Ishikawa (cell line): ENCODE data around the gene TINAGL1.

Source experiments
- CREB1 ChIP-seq: IDR thresholded peaks from 2 replicates; pipeline ENCODE4 v1.6.1; 2012; ENCODE audit warnings: low read depth
- EGR1 ChIP-seq: IDR thresholded peaks from 2 replicates; pipeline ENCODE4 v1.6.1; 2012
- EP300 ChIP-seq: IDR thresholded peaks from 2 replicates; pipeline ENCODE4 v1.6.1; 2012; ENCODE audit warnings: borderline replicate concordance
- FOXM1 ChIP-seq: IDR thresholded peaks from 2 replicates; pipeline ENCODE4 v1.6.1; 2012; ENCODE audit warnings: low read depth, borderline replicate concordance
- MAX ChIP-seq: IDR thresholded peaks from 2 replicates; pipeline ENCODE4 v1.6.1; 2012
- NFIC ChIP-seq: IDR thresholded peaks from 2 replicates; pipeline ENCODE4 v1.6.1; 2012
- RAD21 ChIP-seq: IDR thresholded peaks from 2 replicates; pipeline ENCODE4 v1.6.1; 2012; ENCODE audit warnings: low read depth
- REST ChIP-seq: IDR thresholded peaks from 2 replicates; pipeline ENCODE4 v1.6.1; 2012; ENCODE audit warnings: low read depth, mild to moderate bottlenecking
- TAF1 ChIP-seq: IDR thresholded peaks from 2 replicates; pipeline ENCODE4 v1.6.1; 2012; ENCODE audit warnings: low read depth, mild to moderate bottlenecking
- TEAD4 ChIP-seq: IDR thresholded peaks from 2 replicates; pipeline ENCODE4 v1.6.1; 2012
- YY1 ChIP-seq: IDR thresholded peaks from 2 replicates; pipeline ENCODE4 v1.6.1; 2012; ENCODE audit warnings: low read depth
- ZBTB7A ChIP-seq: IDR thresholded peaks from 2 replicates; pipeline ENCODE4 v1.6.1; 2012; ENCODE audit warnings: low read depth

GRCh38 chr1:31632649-31633048 is 56.3 kb downstream of the TINAGL1 start:
- TF ChIP-seq TAF1 (no peak), YY1 (no peak), REST (no peak), EP300 (no peak), NFIC (no peak), EGR1 (no peak), MAX (no peak), FOXM1 (no peak), RAD21 (no peak), TEAD4 (no peak), ZBTB7A (no peak), CREB1 (no peak)
